Common myeloid progenitor, CD34-positive (primary cell): ENCODE results near the gene NDUFA13.

Experiments
- CTCF ChIA-PET: fragments of 350-600 bp; sonication (Branson Sonifier 250); formaldehyde crosslinking; loops from one replicate; lab custom pipeline; 2021; ENCODE audit warnings: antibody characterized with exemption; lab: Charles Lee
- POLR2A ChIA-PET: fragments of 350-600 bp; sonication (Branson Sonifier 250); formaldehyde crosslinking; loops from one replicate; lab custom pipeline; 2021; ENCODE audit warnings: antibody characterized with exemption; lab: Charles Lee
- DNase-seq, 3 donors: peaks; one replicate each; pipeline versions ENCODE4 v3.0.0 to v3.0.0-alpha.2; 2013
- H3K27ac ChIP-seq, 2 experiments: 1 replicate in 1 of 2; 2 replicates in 1 of 2; pipeline ENCODE4 v1.7.0; 2013; ENCODE audit warnings: inconsistent platforms in 2 of 2, low read length in 2 of 2, mild to moderate bottlenecking in 2 of 2, low read depth in 1 of 2, moderate library complexity in 1 of 2; ENCODE audit not compliant: severe bottlenecking in 2 of 2, insufficient read depth in 1 of 2, poor library complexity in 1 of 2
- H3K27me3 ChIP-seq, 5 experiments: replicated peaks in 2 of 5; 1 replicate in 3 of 5; 2 replicates in 2 of 5; pipeline versions ENCODE4 v1.6.1 to v1.7.0; 2013; ENCODE audit warnings: low read length in 4 of 5, mild to moderate bottlenecking in 2 of 5, moderate library complexity in 2 of 5, inconsistent platforms in 1 of 5; ENCODE audit not compliant: insufficient read depth in 5 of 5, control insufficient read depth in 4 of 5
- H3K36me3 ChIP-seq, 4 experiments: 1 replicate in 2 of 4; 2 replicates in 2 of 4; pipeline versions ENCODE4 v1.6.1 to v1.7.0; 2013; ENCODE audit warnings: low read length in 3 of 4, control low read depth in 1 of 4, mild to moderate bottlenecking in 1 of 4; ENCODE audit not compliant: control insufficient read depth in 4 of 4, insufficient read depth in 4 of 4
- H3K4me1 ChIP-seq, 4 experiments: 1 replicate in 3 of 4; 2 replicates in 1 of 4; pipeline versions ENCODE4 v1.6.1 to v1.7.1; 2013; ENCODE audit warnings: low read length in 3 of 4, mild to moderate bottlenecking in 3 of 4, control low read depth in 1 of 4, inconsistent platforms in 1 of 4, moderate library complexity in 1 of 4; ENCODE audit not compliant: control insufficient read depth in 4 of 4, insufficient read depth in 4 of 4; ENCODE audit errors: control extremely low read depth in 1 of 4
- H3K4me3 ChIP-seq, 7 experiments: 1 replicate in 4 of 7; 2 replicates in 3 of 7; pipeline versions ENCODE4 v1.5.1 to v1.7.0; 2013; ENCODE audit warnings: mild to moderate bottlenecking in 7 of 7, low read length in 6 of 7, moderate library complexity in 6 of 7, inconsistent platforms in 2 of 7, low read depth in 2 of 7, control low read depth in 1 of 7; ENCODE audit not compliant: insufficient read depth in 4 of 7, control insufficient read depth in 1 of 7; ENCODE audit errors: extremely low read depth in 1 of 7
- H3K9me3 ChIP-seq, 5 experiments: 1 replicate in 4 of 5; 2 replicates in 1 of 5; pipeline versions ENCODE4 v1.6.1 to v1.7.1; 2013; ENCODE audit warnings: low read length in 4 of 5, mild to moderate bottlenecking in 2 of 5, inconsistent platforms in 1 of 5, low read depth in 1 of 5, moderate library complexity in 1 of 5; ENCODE audit not compliant: control insufficient read depth in 4 of 5, insufficient read depth in 2 of 5; ENCODE audit errors: control extremely low read depth in 1 of 5
- WGBS: methylation state at CpG from one replicate; pipeline ENCODE4 v1.1.5; 2013; ENCODE audit not compliant: insufficient coverage; 5-methylcytosine and 5-hydroxymethylcytosine counted together

Gene NDUFA13

DNA sequence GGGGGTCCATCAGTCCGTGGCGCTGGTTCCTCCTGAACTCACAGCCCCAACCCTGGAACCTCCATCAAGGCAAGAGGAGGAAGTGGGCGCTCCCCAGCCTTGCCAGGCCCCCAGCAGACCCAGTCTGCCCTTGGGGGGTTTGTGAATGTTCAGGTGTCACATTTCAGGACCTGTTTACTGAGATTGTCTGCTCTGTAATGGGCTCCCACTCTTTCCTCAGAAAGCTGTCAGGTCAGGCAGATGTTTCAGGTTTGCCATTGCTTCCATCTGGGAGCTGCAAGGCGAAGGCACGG lies 30.1 kb upstream of the NDUFA13 start:
- no peaks in the 10 kb centered on the region for H3K27me3 ChIP-seq
- H3K27ac ChIP-seq: peak overlapping the region in 1 of 2 experiments; percentile 37
- DNase-seq: no peak
- POLR2A ChIA-PET: interaction anchor here (0.6 kb wide), 1 partner anchor 44 kb away, joined by 3 read pairs; no protein-coding TSS in a partner anchor
- H3K36me3 ChIP-seq: peaks cover 0 to 50% (median 19%) of the 10 kb centered on the region in 4 experiments
- no peak overlapping the region for H3K4me3 ChIP-seq
- H3K9me3 ChIP-seq: no peaks in the 10 kb centered on the region
- CTCF ChIA-PET: interaction anchor here (0.6 to 9.8 kb wide), 3 partner anchors 55 to 121 kb away, joined by 3 to 174 read pairs (median 3); no protein-coding TSS in a partner anchor
- 89% methylated on average over 5 of the region's 5 CpGs for WGBS
- H3K4me1 ChIP-seq: peaks cover 4 to 54% (median 45%) of the 10 kb centered on the region in 4 experiments

DNA sequence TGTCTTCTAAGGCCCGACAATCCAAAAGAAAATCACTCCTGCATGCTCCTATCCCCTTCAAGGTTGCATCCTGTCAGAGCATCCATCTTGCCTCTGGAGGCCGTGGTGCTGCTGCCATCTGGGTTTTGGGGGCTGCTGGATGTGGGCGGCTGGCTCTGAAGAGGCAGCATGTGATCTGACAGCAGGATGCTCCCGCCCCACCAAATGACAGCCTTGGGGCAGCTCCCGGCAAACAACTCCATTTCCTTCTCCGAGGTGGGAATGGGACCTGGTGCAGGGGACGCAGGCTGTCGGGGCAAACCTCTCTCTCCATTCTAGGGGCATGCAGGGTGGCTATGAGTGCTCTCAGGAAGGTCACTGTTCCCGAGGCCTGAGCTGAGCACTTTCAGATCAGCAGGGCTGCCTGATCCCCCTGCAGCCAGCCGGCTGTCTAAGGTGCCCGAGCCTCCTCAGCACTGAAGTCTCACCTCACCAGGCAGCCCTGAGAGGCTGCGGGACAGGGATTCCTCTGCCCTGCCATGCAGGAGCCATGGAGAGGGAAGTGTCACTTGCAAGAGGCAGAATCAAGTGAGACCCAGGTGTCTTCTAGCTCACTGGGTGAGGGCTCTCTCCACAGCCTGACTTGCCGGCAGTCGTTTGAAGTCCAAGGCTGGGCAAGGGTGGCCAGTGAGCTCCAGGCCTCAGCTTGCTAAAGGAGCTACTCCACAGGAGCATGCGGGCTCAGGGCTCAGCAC lies 29.5 kb upstream of the NDUFA13 start:
- no peaks in the 10 kb centered on the region for H3K9me3 ChIP-seq
- ChIA-PET CTCF (interaction anchor here (0.6 to 9.8 kb wide), 4 partner anchors 55 to 122 kb away, joined by 3 to 174 read pairs (median 4); no protein-coding TSS in a partner anchor), POLR2A (interaction anchor here (0.6 kb wide), 1 partner anchor 44 kb away, joined by 3 read pairs; no protein-coding TSS in a partner anchor)
- peaks cover 0 to 51% (median 22%) of the 10 kb centered on the region in 4 experiments for H3K36me3 ChIP-seq
- H3K4me1 ChIP-seq: peaks cover 4 to 54% (median 45%) of the 10 kb centered on the region in 4 experiments
- no peak overlapping the region for H3K4me3 ChIP-seq
- WGBS: 97% methylated on average over 13 of the region's 15 CpGs
- no peak for DNase-seq
- H3K27ac ChIP-seq: peak overlapping the region in 1 of 2 experiments; percentile 59
- no peaks in the 10 kb centered on the region for H3K27me3 ChIP-seq

DNA sequence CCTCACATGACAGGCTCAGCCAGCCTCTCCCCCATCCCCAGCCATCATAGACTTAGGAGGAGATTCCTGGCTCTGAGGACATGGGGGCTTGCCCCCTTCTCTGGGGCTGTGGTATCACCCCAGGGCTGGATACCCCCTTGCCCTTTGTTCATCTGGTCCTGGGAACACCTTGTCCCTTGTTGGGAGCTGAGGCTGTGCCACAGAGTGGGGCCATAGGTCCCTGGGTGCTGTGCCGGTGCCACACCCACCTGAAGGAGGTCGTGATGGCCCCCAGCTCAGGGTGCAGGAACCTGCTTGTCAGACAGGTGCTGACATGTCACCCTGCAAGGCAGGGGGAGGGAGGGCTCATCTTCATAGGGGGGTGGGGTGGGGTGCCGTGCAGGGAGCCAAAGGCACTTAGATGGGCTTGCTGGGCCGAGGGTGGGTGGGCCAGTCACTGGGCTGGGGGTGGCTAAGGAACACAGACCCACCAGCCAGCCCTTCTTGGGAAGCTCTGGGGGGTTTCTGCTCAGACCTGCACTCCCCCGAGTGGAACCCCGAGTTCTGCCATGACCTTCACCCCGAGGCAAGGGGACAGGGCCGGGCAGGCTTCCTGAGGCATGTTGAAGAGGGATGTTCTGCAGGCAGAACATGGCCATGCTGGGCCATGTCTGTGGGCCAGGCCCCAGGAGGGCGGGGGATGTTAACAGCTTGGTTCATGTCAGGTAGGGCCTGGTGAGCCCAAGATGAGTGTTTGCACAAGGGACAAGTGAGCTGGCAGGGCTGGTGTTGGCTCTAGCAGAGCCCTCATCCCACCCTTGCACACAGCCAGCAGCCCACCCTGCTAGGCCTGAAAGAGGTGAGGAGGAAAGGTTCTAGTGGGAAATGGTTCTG lies 28.7 kb upstream of the NDUFA13 start:
- H3K4me3 ChIP-seq: no peak overlapping the region
- ChIA-PET CTCF (interaction anchor here (1.0 to 9.8 kb wide), 7 partner anchors 11 to 123 kb away, joined by 3 to 174 read pairs (median 4); no protein-coding TSS in a partner anchor), POLR2A (interaction anchor here (1.0 kb wide), 1 partner anchor 82 kb away, joined by 3 read pairs; the partner anchor contains the start of gene GATAD2A)
- peaks cover 4 to 54% (median 45%) of the 10 kb centered on the region in 4 experiments for H3K4me1 ChIP-seq
- no peak for DNase-seq
- H3K36me3 ChIP-seq: peaks cover 0 to 54% (median 27%) of the 10 kb centered on the region in 4 experiments
- WGBS: 95% methylated on average over 7 of the region's 9 CpGs
- H3K27ac ChIP-seq: peak overlapping the region; percentile 77 to 90
- no peaks in the 10 kb centered on the region for H3K9me3 ChIP-seq
- no peaks in the 10 kb centered on the region for H3K27me3 ChIP-seq

DNA sequence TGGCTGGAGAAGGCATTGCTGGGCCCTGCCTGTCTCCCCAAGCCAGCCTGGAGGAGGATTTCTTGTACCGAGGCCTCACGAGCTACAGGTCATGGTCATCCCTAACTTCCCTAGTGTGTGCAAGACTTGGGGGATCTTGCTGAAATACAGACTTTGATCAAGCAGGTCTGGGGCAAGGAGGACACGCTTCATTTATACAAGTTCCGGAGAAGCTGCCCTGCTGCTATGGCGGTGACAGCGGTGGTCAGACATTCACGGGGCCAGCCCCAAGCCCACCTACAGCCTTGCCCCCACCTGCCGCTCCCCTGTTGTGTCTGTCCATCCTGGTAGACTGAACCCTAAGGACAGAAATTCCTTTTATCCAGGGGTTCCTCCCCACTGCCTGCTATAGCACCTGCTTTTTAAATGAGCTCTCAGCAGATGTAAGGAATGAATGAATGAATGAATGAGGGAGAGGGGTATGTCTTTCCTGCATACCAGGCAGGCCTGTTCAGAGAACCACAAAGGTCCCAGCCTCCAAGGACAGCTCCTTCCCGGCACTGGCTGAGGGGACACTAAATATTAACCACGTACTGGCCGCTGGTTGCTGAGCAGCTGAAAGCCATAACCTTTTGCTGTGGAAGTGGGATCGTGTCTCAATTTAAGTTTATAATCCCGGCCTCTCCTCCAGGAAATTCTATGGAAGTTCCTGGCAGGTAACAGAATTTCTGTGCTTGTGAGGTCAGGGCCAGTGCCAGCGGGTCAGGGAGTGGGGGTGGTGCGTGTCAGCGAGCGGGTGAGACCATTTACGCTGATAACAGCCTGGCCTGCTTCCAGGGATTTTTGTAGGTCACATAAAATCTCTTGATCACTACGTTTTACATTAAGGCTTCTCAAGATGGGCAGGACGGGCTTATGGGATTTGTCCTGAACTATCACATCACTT lies 27.8 kb upstream of the NDUFA13 start:
- H3K9me3 ChIP-seq: no peaks in the 10 kb centered on the region
- peak overlapping the region in 3 of 7 experiments; percentile 26 to 43 (median 34) for H3K4me3 ChIP-seq
- peak overlapping the region; percentile 77 to 90 for H3K27ac ChIP-seq
- no peak for DNase-seq
- 85% methylated on average over 17 of the region's 20 CpGs for WGBS
- no peaks in the 10 kb centered on the region for H3K27me3 ChIP-seq
- H3K4me1 ChIP-seq: peaks cover 4 to 54% (median 45%) of the 10 kb centered on the region in 4 experiments
- POLR2A ChIA-PET: interaction anchor here (1.0 to 1.4 kb wide), 2 partner anchors 83 to 98 kb away, joined by 3 to 4 read pairs; partner anchors contain the start of gene GATAD2A
- H3K36me3 ChIP-seq: peaks cover 0 to 52% (median 32%) of the 10 kb centered on the region in 4 experiments
- CTCF ChIA-PET: interaction anchor here (0.7 to 9.8 kb wide), 16 partner anchors 9 to 343 kb away, joined by 3 to 174 read pairs (median 4); no protein-coding TSS in a partner anchor

DNA sequence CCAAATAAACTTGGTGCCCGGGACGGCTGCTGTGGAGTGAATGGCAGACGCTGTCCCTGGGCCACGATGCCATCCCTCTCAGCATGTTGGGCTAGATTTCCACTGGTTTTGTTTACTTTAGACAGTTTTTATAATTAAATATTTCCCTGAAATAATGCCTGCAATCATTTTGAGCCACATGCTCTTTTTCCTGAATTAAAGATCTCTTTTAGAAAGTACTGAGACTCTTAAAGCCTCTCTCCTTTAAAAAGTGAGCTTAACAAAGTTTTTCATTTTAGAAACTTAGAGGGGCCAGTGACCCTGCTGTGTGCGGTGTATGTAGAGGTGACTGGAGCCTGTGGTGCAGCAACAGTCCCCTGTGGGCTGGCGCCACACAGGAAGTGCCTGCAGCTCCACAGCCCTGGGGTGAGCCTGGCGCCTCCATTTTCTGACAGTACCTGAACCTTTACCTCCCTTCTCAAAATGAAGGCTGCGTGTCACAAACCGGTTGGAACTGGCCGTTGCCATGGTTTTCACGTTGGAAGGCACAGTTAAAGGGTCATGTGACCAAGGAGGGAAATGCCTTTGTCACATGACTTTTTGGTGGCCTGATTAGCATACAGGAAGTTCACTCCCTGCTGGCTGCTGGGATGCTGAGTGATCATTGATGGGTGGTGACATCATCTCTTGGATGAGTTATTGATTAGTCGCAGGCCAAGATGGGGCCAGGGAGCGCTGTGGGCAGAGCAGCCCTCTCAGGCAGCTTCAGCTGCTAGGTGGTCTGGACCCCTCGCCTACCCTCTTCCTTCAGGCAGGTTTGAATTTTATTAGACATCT lies 26.9 kb upstream of the NDUFA13 start:
- H3K9me3 ChIP-seq: no peaks in the 10 kb centered on the region
- peak overlapping the region; percentile 77 to 90 for H3K27ac ChIP-seq
- H3K4me1 ChIP-seq: peaks cover 4 to 54% (median 45%) of the 10 kb centered on the region in 4 experiments
- peak; percentile 90 to 97 (median 96) for DNase-seq
- peak overlapping the region in 4 of 7 experiments; percentile 26 to 43 (median 30) for H3K4me3 ChIP-seq
- 26% methylated on average over 10 of the region's 14 CpGs for WGBS
- H3K27me3 ChIP-seq: no peaks in the 10 kb centered on the region
- ChIA-PET POLR2A (interaction anchor here (1.4 to 1.6 kb wide), 2 partner anchors 99 to 104 kb away, joined by 4 to 5 read pairs; no protein-coding TSS in a partner anchor), CTCF (interaction anchor here (0.7 to 9.8 kb wide), 20 partner anchors 9 to 353 kb away, joined by 3 to 174 read pairs (median 4); no protein-coding TSS in a partner anchor)
- H3K36me3 ChIP-seq: peaks cover 2 to 54% (median 36%) of the 10 kb centered on the region in 4 experiments
